ENCODE data around the gene KIF6.

GRCh38 chr6:39403304-39403703 is 321.9 kb downstream of the KIF6 start:
- TF ChIP-seq CTCF (IDR thresholded peaks at IDR 0.05), result no peak
- TF ChIP-seq POLR2AphosphoS5 (IDR thresholded peaks at IDR 0.05; ENCODE audit: low read depth, low read length), result no peak
- no peak for TF ChIP-seq SIN3A (IDR thresholded peaks at IDR 0.05; ENCODE audit: borderline replicate concordance, insufficient read depth, low read depth, low read length)

Measured in Panc1 (cell line).